LHCN-M2 (cell line): Measurements from ENCODE around the gene NGLY1. TPM values are rescaled to one million over a fixed set of nuclear protein-coding genes. Genes with fewer than 3 reads are reported as not detected.
A peak's percentile ranks its signal among the peaks of the same experiment; 100 is the strongest.

Experiments used
- DNase-seq: peaks from one replicate; pipeline ENCODE4 v3.0.0-alpha.2; 2012; ENCODE audit warnings: low read depth
- total RNA-seq: library from RNA; depleted of rRNA; stranded (reverse); fragments of >200 nt; gene quantifications from 2 replicates; pipeline ENCODE4 v1.2.3, GENCODE V29; 2014

Gene NGLY1
- total RNA-seq, 1 experiment from 2014 or later = 28.3 TPM

GRCh38 chr3:25708036-25708435 lies 75.2 kb downstream of the NGLY1 start:
- no peak for DNase-seq

GRCh38 chr3:25707268-25707926 lies 75.8 kb downstream of the NGLY1 start:
- no peak for DNase-seq

- no peak for DNase-seq
Observed at GRCh38 chr3:25706213-25706612, 77.0 kb downstream of the NGLY1 start.

GRCh38 chr3:25697553-25697952 lies 85.7 kb downstream of the NGLY1 start:
- DNase-seq = no peak

- DNase-seq = no peak
Observed at GRCh38 chr3:25695731-25696420, 87.4 kb downstream of the NGLY1 start.

- DNase-seq = no peak
Observed at GRCh38 chr3:25693238-25693637, 90.0 kb downstream of the NGLY1 start.

GRCh38 chr3:25692341-25692740 lies 90.9 kb downstream of the NGLY1 start:
- DNase-seq = no peak

GRCh38 chr3:25690768-25691533 lies 92.3 kb downstream of the NGLY1 start:
- DNase-seq = no peak

GRCh38 chr3:25689226-25689625 lies 94.0 kb downstream of the NGLY1 start:
- no peak for DNase-seq

GRCh38 chr3:25687742-25688141 lies 95.5 kb downstream of the NGLY1 start:
- DNase-seq = no peak

GRCh38 chr3:25686766-25687165 lies 96.5 kb downstream of the NGLY1 start:
- no peak for DNase-seq

- no peak for DNase-seq
Observed at GRCh38 chr3:25683882-25684281, 99.4 kb downstream of the NGLY1 start.

GRCh38 chr3:25683410-25683809 lies 99.8 kb downstream of the NGLY1 start:
- no peak for DNase-seq

- no peak for DNase-seq
Observed at GRCh38 chr3:25679642-25680302, 103.5 kb downstream of the NGLY1 start.

- DNase-seq = no peak
Observed at GRCh38 chr3:25679166-25679565, 104.1 kb downstream of the NGLY1 start.

- DNase-seq = peak; percentile 18
Observed at GRCh38 chr3:25678581-25678980, 104.7 kb downstream of the NGLY1 start.

GRCh38 chr3:25677121-25677520 lies 106.1 kb downstream of the NGLY1 start:
- DNase-seq = no peak

GRCh38 chr3:25674670-25675069 lies 108.6 kb downstream of the NGLY1 start:
- no peak for DNase-seq

GRCh38 chr3:25673738-25674298 lies 109.4 kb downstream of the NGLY1 start:
- DNase-seq = no peak
